CD4-positive, alpha-beta T cell (primary cell): ENCODE data around the gene BUB3. TPM values are rescaled to one million over a fixed set of nuclear protein-coding genes. Genes with fewer than 3 reads are reported as not detected.

ENCODE experiments used
- ATAC-seq: fragments of 200-7000 bp; cut with Tn5 transposase; one replicate; pipeline ENCODE4 v1.10.0; 2022; ENCODE audit warnings: mild to moderate bottlenecking; ENCODE audit not compliant: poor library complexity
- CTCF ChIA-PET: fragments of 350-600 bp; sonication (Branson Sonifier 250); formaldehyde crosslinking; loops from one replicate; lab custom pipeline; 2021; ENCODE audit warnings: antibody characterized with exemption, inconsistent platforms; lab: Charles Lee
- POLR2A ChIA-PET: fragments of 350-600 bp; sonication (Branson Sonifier 250); formaldehyde crosslinking; loops from one replicate; lab custom pipeline; 2021; ENCODE audit warnings: antibody characterized with exemption, inconsistent platforms; lab: Charles Lee
- DNase-seq, 14 experiments: peaks; one replicate each; pipeline ENCODE4 v3.0.0-alpha.2; 2013 to 2020; ENCODE audit warnings: mixed read lengths in 2 of 14
- H3K27ac ChIP-seq, 2 donors: one replicate each; pipeline versions ENCODE4 v1.5.1 to v1.7.0; 2013; ENCODE audit warnings: low read length in 2 of 2, low read depth in 1 of 2, mild to moderate bottlenecking in 1 of 2
- H3K27me3 ChIP-seq, 2 experiments: 1 replicate in 1 of 2; 2 replicates in 1 of 2; pipeline versions ENCODE4 v1.6.1 to v1.7.0; 2013; ENCODE audit warnings: low read length in 2 of 2, control low read depth in 1 of 2, mild to moderate bottlenecking in 1 of 2, moderate library complexity in 1 of 2; ENCODE audit not compliant: insufficient read depth in 2 of 2, control insufficient read depth in 1 of 2
- H3K36me3 ChIP-seq: one replicate; pipeline ENCODE4 v1.6.1; 2013; ENCODE audit warnings: low read length, control low read depth; ENCODE audit not compliant: insufficient read depth
- H3K4me1 ChIP-seq: one replicate; pipeline ENCODE4 v1.6.1; 2013; ENCODE audit warnings: low read length, control low read depth; ENCODE audit not compliant: insufficient read depth
- H3K4me3 ChIP-seq: one replicate; pipeline ENCODE4 v1.5.1; 2013; ENCODE audit warnings: mild to moderate bottlenecking, low read length, moderate library complexity
- H3K9me3 ChIP-seq, 2 experiments: 1 replicate in 1 of 2; 2 replicates in 1 of 2; pipeline versions ENCODE4 v1.6.1 to v1.7.0; 2013; ENCODE audit warnings: low read length in 2 of 2, mild to moderate bottlenecking in 2 of 2, control low read depth in 1 of 2, moderate library complexity in 1 of 2; ENCODE audit not compliant: control insufficient read depth in 1 of 2, insufficient read depth in 1 of 2
- H3K27ac Mint-ChIP-seq: one replicate; pipeline ENCODE4 v1.8.0; 2020; ENCODE audit warnings: mixed read lengths
- H3K27me3 Mint-ChIP-seq: one replicate; pipeline ENCODE4 v1.8.0; 2021; ENCODE audit warnings: mixed read lengths
- H3K36me3 Mint-ChIP-seq: one replicate; pipeline ENCODE4 v1.8.0; 2021; ENCODE audit warnings: low read depth, mixed read lengths
- H3K4me1 Mint-ChIP-seq: one replicate; pipeline ENCODE4 v1.8.0; 2021; ENCODE audit warnings: low read depth, mixed read lengths
- H3K4me3 Mint-ChIP-seq: one replicate; pipeline ENCODE4 v1.8.0; 2020; ENCODE audit warnings: mild to moderate bottlenecking, mixed read lengths
- H3K9me3 Mint-ChIP-seq: one replicate; pipeline ENCODE4 v1.8.0; 2020; ENCODE audit warnings: mixed read lengths
- CTCF ChIP-seq: fragments of 200-600 bp; IDR thresholded peaks from one replicate; pipeline ENCODE4 v1.8.0; 2022; ENCODE audit warnings: antibody characterized with exemption, mild to moderate bottlenecking
- intact Hi-C, 2 experiments: fragments of 100-400 bp; cut with DNase I in 1 of 2; cut with micrococcal nuclease in 1 of 2; formaldehyde crosslinking; loops; one replicate each; pipeline versions ENCODE4 v1.15.1 to v1.9.0; 2023 to 2025; cut with DNase I, micrococcal nuclease
- total RNA-seq, 174 experiments: library from RNA in 2 of 174; stranded (reverse) in 2 of 174; gene quantifications; one replicate each; pipeline ENCODE4 v1.2.3 and lab custom pipeline; 2021 to 2026

The BUB3 gene
- total RNA-seq, 2 experiments from 2014 or later, result 167 to 178 TPM

- Mint-ChIP-seq H3K36me3 (no peaks in the 10 kb centered on the region), H3K4me3 (peak overlapping the region; percentile 36), H3K4me1 (peaks cover 81% of the 10 kb centered on the region), H3K27ac (no peak overlapping the region), H3K27me3 (peaks cover 94% of the 10 kb centered on the region), H3K9me3 (no peaks in the 10 kb centered on the region)
- intact Hi-C loops, result loop anchor here (2.0 to 5.0 kb wide), 2 partner anchors 239 to 770 kb away; partner anchors contain the start of gene PLEKHA1 (in 1 of the 2)
- no peak for TF ChIP-seq CTCF
- H3K27me3 ChIP-seq, result peaks cover 94 to 99% of the 10 kb centered on the region in 2 experiments
- CTCF ChIA-PET, result interaction anchor here (1.1 kb wide), 1 partner anchor 9 kb away, joined by 3 read pairs; no protein-coding TSS in a partner anchor
- DNase-seq (no peak), ATAC-seq (no peak)
- H3K9me3 ChIP-seq, result peaks cover 0 to 60% of the 10 kb centered on the region in 2 experiments
- no peak overlapping the region for H3K27ac ChIP-seq
- POLR2A ChIA-PET, result interaction anchor here (1.0 to 4.0 kb wide), 2 partner anchors 8 to 12 kb away, joined by 3 to 23 read pairs; partner anchors contain the start of gene BUB3
- no peaks in the 10 kb centered on the region for H3K36me3 ChIP-seq
- no peak overlapping the region for H3K4me3 ChIP-seq
- H3K4me1 ChIP-seq, result peaks cover 75% of the 10 kb centered on the region
These were observed 12.2 kb upstream of the BUB3 start for GRCh38 chr10:123141791-123142700.

- intact Hi-C loops, result loop anchor here in 1 of 2 experiments (5.0 kb wide), 1 partner anchor 770 kb away; the partner anchor contains the start of gene PLEKHA1
- H3K36me3 ChIP-seq, result no peaks in the 10 kb centered on the region
- H3K27ac Mint-ChIP-seq, result no peak overlapping the region
- ChIA-PET CTCF (interaction anchor here (2.6 kb wide), 1 partner anchor 9 kb away, joined by 9 read pairs; no protein-coding TSS in a partner anchor), POLR2A (no interaction called here)
- H3K4me3 Mint-ChIP-seq, result peak overlapping the region; percentile 46
- peaks cover 94% of the 10 kb centered on the region for H3K27me3 Mint-ChIP-seq
- H3K9me3 ChIP-seq, result peaks cover 0 to 64% of the 10 kb centered on the region in 2 experiments
- peaks cover 75% of the 10 kb centered on the region for H3K4me1 ChIP-seq
- no peak overlapping the region for H3K27ac ChIP-seq
- peak in 1 of 14 experiments; percentile 8 for DNase-seq
- no peak overlapping the region for H3K4me3 ChIP-seq
- TF ChIP-seq CTCF, result no peak
- no peaks in the 10 kb centered on the region for H3K36me3 Mint-ChIP-seq
- H3K27me3 ChIP-seq, result peaks cover 98 to 99% of the 10 kb centered on the region in 2 experiments
- H3K9me3 Mint-ChIP-seq, result no peaks in the 10 kb centered on the region
- ATAC-seq, result no peak
- H3K4me1 Mint-ChIP-seq, result peaks cover 82% of the 10 kb centered on the region
These were observed 11.5 kb upstream of the BUB3 start for GRCh38 chr10:123142701-123143161.

- no peaks in the 10 kb centered on the region for H3K36me3 Mint-ChIP-seq
- H3K9me3 ChIP-seq, result peaks cover 0 to 64% of the 10 kb centered on the region in 2 experiments
- H3K4me1 ChIP-seq, result peaks cover 76% of the 10 kb centered on the region
- H3K27me3 ChIP-seq, result peaks cover 97 to 99% of the 10 kb centered on the region in 2 experiments
- ATAC-seq (no peak), DNase-seq (no peak)
- H3K27me3 Mint-ChIP-seq, result peaks cover 88% of the 10 kb centered on the region
- peaks cover 77% of the 10 kb centered on the region for H3K4me1 Mint-ChIP-seq
- H3K36me3 ChIP-seq, result no peaks in the 10 kb centered on the region
- POLR2A ChIA-PET, result interaction anchor here (0.8 kb wide), 1 partner anchor 98 kb away, joined by 3 read pairs; no protein-coding TSS in a partner anchor
- H3K27ac Mint-ChIP-seq, result no peak overlapping the region
- no peak overlapping the region for H3K27ac ChIP-seq
- no peak for TF ChIP-seq CTCF
- intact Hi-C loops, result loop anchor here in 1 of 2 experiments (5.0 kb wide), 1 partner anchor 771 kb away; the partner anchor contains the start of gene PLEKHA1
- CTCF ChIA-PET, result interaction anchor here (2.6 kb wide), 1 partner anchor 10 kb away, joined by 9 read pairs; no protein-coding TSS in a partner anchor
- H3K9me3 Mint-ChIP-seq, result no peaks in the 10 kb centered on the region
- no peak overlapping the region for H3K4me3 ChIP-seq
- peak overlapping the region; percentile 46 for H3K4me3 Mint-ChIP-seq
These were observed 10.9 kb upstream of the BUB3 start for GRCh38 chr10:123143162-123143824.
